Measurements from ENCODE around the gene ZGPAT.

The ZGPAT gene

GRCh38 chr20:63692436-63693082 lies 15.3 kb upstream of the ZGPAT start:
- no peak for DNase-seq

GRCh38 chr20:63693083-63693732 lies 14.6 kb upstream of the ZGPAT start:
- no peak for DNase-seq

GRCh38 chr20:63693733-63694583 lies 13.9 kb upstream of the ZGPAT start:
- DNase-seq, result no peak

- no peak for DNase-seq
These were observed 13.0 kb upstream of the ZGPAT start for GRCh38 chr20:63694584-63695423.

- no peak for DNase-seq
These were observed 12.2 kb upstream of the ZGPAT start for GRCh38 chr20:63695424-63696305.

- DNase-seq, result no peak
These were observed 11.6 kb upstream of the ZGPAT start for GRCh38 chr20:63696306-63696627.

- no peak for DNase-seq
These were observed 11.0 kb upstream of the ZGPAT start, which contains the start of gene TNFRSF6B for GRCh38 chr20:63696628-63697356. TNFRSF6B (plus strand) TSS chr20:63696652; CDS start chr20:63696768, 116 bp downstream.

GRCh38 chr20:63697357-63697867 lies 10.4 kb upstream of the ZGPAT start:
- no peak for DNase-seq

- DNase-seq, result no peak
These were observed 9.8 kb upstream of the ZGPAT start for GRCh38 chr20:63697868-63698545.

GRCh38 chr20:63698739-63699465 lies 8.9 kb upstream of the ZGPAT start:
- DNase-seq, result no peak

- no peak for DNase-seq
These were observed 8.2 kb upstream of the ZGPAT start for GRCh38 chr20:63699466-63700198.

GRCh38 chr20:63700199-63701050 lies 7.4 kb upstream of the ZGPAT start:
- DNase-seq, result no peak

- DNase-seq, result no peak
These were observed 6.8 kb upstream of the ZGPAT start for GRCh38 chr20:63701051-63701328.

- DNase-seq, result no peak
These were observed 6.4 kb upstream of the ZGPAT start for GRCh38 chr20:63701329-63702035.

GRCh38 chr20:63702036-63702665 lies 5.7 kb upstream of the ZGPAT start:
- DNase-seq, result no peak

GRCh38 chr20:63702751-63703470 lies 4.9 kb upstream of the ZGPAT start:
- no peak for DNase-seq
